B cell (primary cell): ENCODE data around the gene ARHGAP19. TPM values are rescaled to one million over a fixed set of nuclear protein-coding genes. Genes with fewer than 3 reads are reported as not detected.

Source experiments
- ATAC-seq: fragments of 200-7000 bp; cut with Tn5 transposase; one replicate; pipeline ENCODE4 v1.10.0; 2021; ENCODE audit warnings: low read depth, mild to moderate bottlenecking, moderate number of reproducible peaks, moderate library complexity
- CTCF ChIA-PET: fragments of 350-600 bp; sonication (Branson Sonifier 250); formaldehyde crosslinking; loops from one replicate; lab custom pipeline; 2021; ENCODE audit warnings: antibody characterized with exemption, inconsistent platforms; lab: Charles Lee
- POLR2A ChIA-PET: fragments of 350-600 bp; sonication (Branson Sonifier 250); formaldehyde crosslinking; loops from one replicate; lab custom pipeline; 2021; ENCODE audit warnings: antibody characterized with exemption; lab: Charles Lee
- DNase-seq: peaks from one replicate; pipeline ENCODE4 v3.0.0; 2013
- H2AFZ ChIP-seq: 2 replicates; pipeline ENCODE4 v1.6.1; 2012; ENCODE audit warnings: mild to moderate bottlenecking, low read depth, low read length; ENCODE audit not compliant: insufficient read depth, poor library complexity, severe bottlenecking
- H3K27ac ChIP-seq, 2 donors: 1 replicate in 1 of 2; 2 replicates in 1 of 2; pipeline ENCODE4 v1.5.1; 2012 to 2013; ENCODE audit warnings: low read length in 2 of 2, mild to moderate bottlenecking in 2 of 2, moderate library complexity in 1 of 2
- H3K27me3 ChIP-seq, 4 experiments: fragments of 200-600 bp in 1 of 4; sonication (generic) in 1 of 4; replicated peaks in 1 of 4; 1 replicate in 2 of 4; 2 replicates in 2 of 4; pipeline versions ENCODE4 v1.6.1 to v1.7.0; 2013 to 2016; ENCODE audit warnings: low read length in 3 of 4, mild to moderate bottlenecking in 2 of 4, mixed read lengths in 1 of 4, moderate library complexity in 1 of 4; ENCODE audit not compliant: insufficient read depth in 4 of 4, control insufficient read depth in 3 of 4; ENCODE audit errors: control extremely low read depth in 1 of 4
- H3K36me3 ChIP-seq, 2 experiments: replicated peaks in 1 of 2; 1 replicate in 1 of 2; 2 replicates in 1 of 2; pipeline versions ENCODE4 v1.6.1 to v1.7.1; 2013; ENCODE audit warnings: low read length in 1 of 2; ENCODE audit not compliant: insufficient read depth in 2 of 2, control insufficient read depth in 1 of 2; ENCODE audit errors: control extremely low read depth in 1 of 2, extremely low read depth in 1 of 2
- H3K4me1 ChIP-seq, 2 donors: fragments of 200-600 bp in 1 of 2; sonication (generic) in 1 of 2; 1 replicate in 1 of 2; 2 replicates in 1 of 2; pipeline versions ENCODE4 v1.5.1 to v1.6.1; 2013 to 2017; ENCODE audit warnings: low read length in 2 of 2; ENCODE audit not compliant: control insufficient read depth in 2 of 2, insufficient read depth in 2 of 2
- H3K4me2 ChIP-seq: replicated peaks from 2 replicates; pipeline ENCODE3; 2012; ENCODE audit warnings: mild to moderate bottlenecking, low read depth, low read length; ENCODE audit not compliant: poor library complexity, severe bottlenecking
- H3K4me3 ChIP-seq, 5 experiments: fragments of 200-600 bp in 1 of 5; sonication (generic) in 1 of 5; 1 replicate in 3 of 5; 2 replicates in 2 of 5; pipeline versions ENCODE4 v1.5.1 to v1.7.0; 2011 to 2016; ENCODE audit warnings: low read length in 4 of 5, mild to moderate bottlenecking in 4 of 5, low read depth in 2 of 5, control low read depth in 1 of 5, moderate library complexity in 1 of 5; ENCODE audit not compliant: insufficient read depth in 1 of 5; ENCODE audit errors: control extremely low read depth in 1 of 5, extremely low read depth in 1 of 5
- H3K79me2 ChIP-seq: fragments of 200-600 bp; sonication (generic); one replicate; pipeline ENCODE4 v1.6.0; 2016; ENCODE audit warnings: low read length; ENCODE audit not compliant: control insufficient read depth, insufficient read depth
- H3K9ac ChIP-seq: fragments of 200-600 bp; sonication (generic); 2 replicates; pipeline ENCODE4 v1.6.1; 2017; ENCODE audit warnings: mild to moderate bottlenecking, low read length, moderate library complexity
- H3K9me3 ChIP-seq, 3 donors: one replicate each; pipeline versions ENCODE4 v1.6.1 to v1.7.1; 2013; ENCODE audit warnings: low read length in 2 of 3; ENCODE audit not compliant: control insufficient read depth in 2 of 3, insufficient read depth in 1 of 3; ENCODE audit errors: control extremely low read depth in 1 of 3
- H4K20me1 ChIP-seq: 2 replicates; pipeline ENCODE4 v1.6.0; 2012; ENCODE audit warnings: mild to moderate bottlenecking, low read length; ENCODE audit not compliant: insufficient read depth, control insufficient read depth, poor library complexity, severe bottlenecking
- H3K27ac Mint-ChIP-seq: one replicate; pipeline ENCODE4 v1.8.0; 2021; ENCODE audit warnings: mixed read lengths
- H3K27me3 Mint-ChIP-seq: one replicate; pipeline ENCODE4 v1.8.0; 2021; ENCODE audit warnings: mixed read lengths
- H3K4me1 Mint-ChIP-seq: one replicate; pipeline ENCODE4 v1.8.0; 2021; ENCODE audit warnings: mixed read lengths
- H3K4me3 Mint-ChIP-seq: one replicate; pipeline ENCODE4 v1.8.0; 2021; ENCODE audit warnings: mixed read lengths
- H3K9me3 Mint-ChIP-seq: one replicate; pipeline ENCODE4 v1.8.0; 2022; ENCODE audit warnings: mixed read lengths; ENCODE audit not compliant: insufficient read depth
- CTCF ChIP-seq: fragments of 200-600 bp; IDR thresholded peaks from one replicate; pipeline ENCODE4 v1.8.0; 2022; ENCODE audit warnings: antibody characterized with exemption, mild to moderate bottlenecking
- EZH2 ChIP-seq: IDR thresholded peaks from 2 replicates; pipeline ENCODE4 v1.6.1; 2012; ENCODE audit warnings: borderline replicate concordance, low read depth, mild to moderate bottlenecking, moderate library complexity, low read length; ENCODE audit not compliant: insufficient read depth, poor library complexity, severe bottlenecking
- WGBS: methylation state at CpG from one replicate; pipeline ENCODE4 v1.1.5; 2013; ENCODE audit warnings: missing lambda C conversion rate; ENCODE audit not compliant: insufficient coverage; 5-methylcytosine and 5-hydroxymethylcytosine counted together
- intact Hi-C: fragments of 100-400 bp; cut with micrococcal nuclease; formaldehyde crosslinking; loops from one replicate; pipeline ENCODE4 v1.10.0; 2022
- polyA plus RNA-seq: library from polyadenylated mRNA; depleted of rRNA; stranded (reverse); fragments of >200 nt; gene quantifications from 2 replicates; pipeline ENCODE4 v1.2.3, GENCODE V29; 2012
- total RNA-seq, 2 donors: library from RNA; stranded (reverse); fragments of 120-200 nt in 1 of 2; gene quantifications; 1 replicate in 1 of 2; 2 replicates in 1 of 2; pipeline versions ENCODE4 v1.2.3 to v1.2.4, GENCODE V29; 2013 to 2022

Gene ARHGAP19
- total and polyA plus RNA-seq, 2 donors (not counting 1 experiment from before 2014, with no cell fraction given): 6.4 to 22.5 TPM

- ChIA-PET POLR2A (no interaction called here), CTCF (interaction anchor here (0.7 to 3.6 kb wide), 3 partner anchors 10 to 120 kb away, joined by 3 to 55 read pairs (median 21); partner anchors contain the start of genes ARHGAP19 and RRP12)
- H2AFZ ChIP-seq: no peak overlapping the region
Measured at GRCh38 chr10:97280783-97281182, 11.7 kb downstream of the ARHGAP19 start.

More at GRCh38 chr10:97280783-97281182, 11.7 kb downstream of the ARHGAP19 start:
- H3K9me3 ChIP-seq: no peaks in the 10 kb centered on the region
- TF ChIP-seq EZH2 (no peak), CTCF (no peak)
- H3K27me3 ChIP-seq: no peaks in the 10 kb centered on the region
- H3K4me1 ChIP-seq: peaks cover 10% of the 10 kb centered on the region in 2 donors
- peaks cover 11% of the 10 kb centered on the region for H4K20me1 ChIP-seq
- no peak overlapping the region for H3K9ac ChIP-seq
- H3K4me2 ChIP-seq: no peak overlapping the region
- no peaks in the 10 kb centered on the region for H3K9me3 Mint-ChIP-seq
- peaks cover 20% of the 10 kb centered on the region for H3K4me1 Mint-ChIP-seq
- H3K27me3 Mint-ChIP-seq: no peaks in the 10 kb centered on the region
- WGBS: 100% methylated on average over 1 of the region's 3 CpGs
- ATAC-seq: no peak
- H3K4me3 Mint-ChIP-seq: no peak overlapping the region
- no peaks in the 10 kb centered on the region for H3K36me3 ChIP-seq
- no peak for DNase-seq
- intact Hi-C loops: no loop called here
- no peak overlapping the region for H3K27ac ChIP-seq
- H3K79me2 ChIP-seq: peaks cover 62% of the 10 kb centered on the region
- no peak overlapping the region for H3K4me3 ChIP-seq
- no peak overlapping the region for H3K27ac Mint-ChIP-seq
